ENCODE data around the gene ABLIM2.

The ABLIM2 gene

DNA sequence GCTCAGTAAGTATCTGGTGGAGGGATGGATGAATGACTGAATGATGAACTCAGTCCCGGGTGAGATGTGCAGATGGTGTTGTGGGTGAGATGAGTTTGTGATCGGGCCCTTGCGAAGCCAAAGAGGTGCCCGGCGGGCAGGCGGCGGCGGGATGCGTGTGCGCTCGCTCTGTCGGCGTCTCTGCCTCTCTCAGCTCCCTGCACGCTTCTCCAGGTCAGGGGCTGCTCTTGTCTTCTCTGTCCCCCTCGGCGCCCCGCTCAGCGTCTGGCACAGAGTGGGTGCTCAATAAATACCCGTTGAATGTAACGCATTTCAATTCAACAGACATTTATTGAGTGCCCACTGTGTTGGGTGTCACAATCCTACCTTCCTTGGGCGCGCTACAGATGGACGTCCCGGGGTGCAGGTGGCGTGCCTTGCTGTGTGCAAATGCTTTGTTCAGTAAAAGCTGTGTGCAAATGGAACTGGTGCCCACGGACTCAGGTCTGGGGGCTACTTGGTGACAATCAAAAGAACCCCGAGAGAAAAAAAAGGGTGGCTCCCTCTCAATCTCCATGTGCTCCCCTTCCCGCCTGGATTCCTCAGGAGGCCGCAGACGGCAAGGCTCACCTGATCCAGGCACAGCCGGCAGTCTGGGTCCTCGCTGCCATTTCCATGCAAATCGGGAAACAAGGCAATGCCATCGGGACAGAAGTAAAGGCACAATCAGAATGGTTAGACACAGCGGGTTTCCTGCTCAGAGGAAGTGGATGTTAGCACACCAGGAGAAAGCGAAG lies 153.4 kb downstream of the ABLIM2 start:
- DNase-seq (ENCODE audit: low read depth): no peak

- no peak for DNase-seq (ENCODE audit: low read depth)
These were observed 154.5 kb downstream of the ABLIM2 start for GRCh38 chr4:8004066-8004465.

GRCh38 chr4:8002525-8003309 lies 155.9 kb downstream of the ABLIM2 start:
- DNase-seq (ENCODE audit: low read depth): no peak

DNA sequence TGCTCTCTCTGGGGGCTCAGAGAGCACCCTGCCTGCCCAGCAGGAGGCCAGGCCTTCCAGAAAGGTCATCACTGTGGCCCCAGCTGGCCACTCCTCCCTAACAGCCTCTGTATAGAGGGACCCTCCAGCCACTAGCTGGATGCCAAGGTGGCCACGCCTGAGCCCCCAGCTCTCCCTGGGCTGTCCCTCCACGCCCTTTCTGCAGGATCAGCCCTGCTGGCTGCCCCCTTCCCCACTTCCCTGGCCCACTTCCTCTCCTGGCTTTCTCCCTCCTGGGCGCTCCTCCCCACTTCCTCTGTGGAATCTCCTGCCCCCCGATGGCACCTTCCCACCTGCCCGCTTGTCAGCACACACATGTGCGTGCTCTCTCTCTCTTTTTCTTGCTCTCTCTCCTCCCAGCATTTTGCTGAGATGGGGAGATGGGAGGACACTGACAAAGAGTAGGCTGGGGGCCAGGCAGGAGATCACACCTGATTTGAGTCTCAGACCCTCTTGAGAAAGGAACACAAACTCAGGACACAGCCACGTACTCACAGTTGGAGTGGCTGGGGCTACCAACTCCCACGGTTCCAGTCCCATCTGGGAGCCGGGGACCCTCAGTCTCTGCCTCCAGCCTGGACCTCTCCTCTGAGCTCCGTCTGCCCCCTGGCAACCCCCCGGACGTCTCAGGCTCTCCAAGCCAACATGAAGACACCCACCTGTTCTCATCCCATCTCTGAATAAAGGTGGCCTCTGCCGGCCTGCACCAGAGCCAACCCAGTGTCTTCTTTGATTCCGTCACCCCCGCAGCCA lies 156.9 kb downstream of the ABLIM2 start:
- no peak for DNase-seq (ENCODE audit: low read depth)

DNA sequence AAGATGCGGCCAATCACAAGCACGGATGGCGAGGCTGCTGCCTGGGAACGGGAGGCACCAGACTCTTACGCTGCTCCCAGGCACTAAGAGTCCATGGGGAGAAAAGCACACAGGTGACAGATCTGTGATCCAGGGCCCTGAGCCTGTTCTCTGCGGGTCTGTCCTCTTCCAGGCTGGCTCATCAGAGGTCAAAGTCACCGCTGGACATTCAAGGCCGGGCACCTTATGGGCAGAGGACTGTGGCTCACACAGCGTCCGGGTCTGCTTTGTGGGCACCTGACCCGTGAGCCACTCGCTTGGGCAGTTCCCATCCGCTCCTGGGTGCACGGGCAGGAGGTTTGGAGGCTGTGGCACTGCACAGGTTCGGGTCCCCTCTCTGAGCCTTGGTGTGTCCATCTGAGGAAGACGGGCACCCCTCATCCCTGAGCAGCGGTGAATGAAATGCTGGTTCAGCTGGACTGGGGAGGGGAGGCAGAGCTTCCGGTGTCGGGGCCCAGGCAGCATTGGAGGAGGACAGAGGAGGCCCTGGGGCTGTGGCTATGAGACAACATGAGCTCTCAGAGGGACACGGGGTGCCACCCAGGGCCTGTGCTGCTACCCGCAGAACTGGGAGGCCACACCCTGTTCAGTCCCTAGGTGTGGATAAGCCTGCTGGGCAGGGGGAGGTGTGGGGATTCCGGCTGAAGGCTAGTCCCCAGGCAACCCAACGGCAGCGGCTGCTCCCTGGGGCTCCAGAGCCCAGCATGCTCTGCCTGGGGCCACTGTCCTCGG lies 157.7 kb downstream of the ABLIM2 start:
- no peak for DNase-seq (ENCODE audit: low read depth)

GRCh38 chr4:8000247-8000646 lies 158.4 kb downstream of the ABLIM2 start:
- DNase-seq (ENCODE audit: low read depth): no peak

GRCh38 chr4:7999695-8000094 lies 158.9 kb downstream of the ABLIM2 start:
- DNase-seq (ENCODE audit: low read depth): no peak

DNA sequence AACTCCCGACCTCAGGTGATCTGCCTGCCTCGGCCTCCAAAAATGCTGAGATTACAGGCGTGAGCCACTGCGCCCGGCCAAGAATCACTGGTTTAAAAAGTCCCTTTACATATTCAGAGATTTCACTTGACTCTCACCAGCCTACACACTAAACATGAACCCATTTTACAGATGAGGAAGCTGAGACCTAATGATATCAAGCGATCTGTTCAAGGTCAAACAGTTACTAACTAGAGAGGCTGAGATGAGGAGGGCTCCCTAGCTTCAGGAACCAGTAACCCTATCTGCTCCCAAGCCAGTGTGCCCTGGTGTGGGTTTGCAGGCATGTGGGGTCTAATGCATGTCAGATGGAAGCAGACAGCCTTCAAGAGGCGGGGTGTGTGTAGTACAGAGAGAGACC lies 159.3 kb downstream of the ABLIM2 start:
- DNase-seq (ENCODE audit: low read depth): no peak

GRCh38 chr4:7998447-7998846 lies 160.2 kb downstream of the ABLIM2 start:
- DNase-seq (ENCODE audit: low read depth): no peak

GRCh38 chr4:7995866-7996265 lies 162.7 kb downstream of the ABLIM2 start:
- no peak for DNase-seq (ENCODE audit: low read depth)

GRCh38 chr4:7995135-7995534 lies 163.5 kb downstream of the ABLIM2 start:
- no peak for DNase-seq (ENCODE audit: low read depth)

GRCh38 chr4:7993671-7994070 lies 164.9 kb downstream of the ABLIM2 start:
- no peak for DNase-seq (ENCODE audit: low read depth)

GRCh38 chr4:7992846-7993245 lies 165.8 kb downstream of the ABLIM2 start:
- DNase-seq (ENCODE audit: low read depth): no peak

DNA sequence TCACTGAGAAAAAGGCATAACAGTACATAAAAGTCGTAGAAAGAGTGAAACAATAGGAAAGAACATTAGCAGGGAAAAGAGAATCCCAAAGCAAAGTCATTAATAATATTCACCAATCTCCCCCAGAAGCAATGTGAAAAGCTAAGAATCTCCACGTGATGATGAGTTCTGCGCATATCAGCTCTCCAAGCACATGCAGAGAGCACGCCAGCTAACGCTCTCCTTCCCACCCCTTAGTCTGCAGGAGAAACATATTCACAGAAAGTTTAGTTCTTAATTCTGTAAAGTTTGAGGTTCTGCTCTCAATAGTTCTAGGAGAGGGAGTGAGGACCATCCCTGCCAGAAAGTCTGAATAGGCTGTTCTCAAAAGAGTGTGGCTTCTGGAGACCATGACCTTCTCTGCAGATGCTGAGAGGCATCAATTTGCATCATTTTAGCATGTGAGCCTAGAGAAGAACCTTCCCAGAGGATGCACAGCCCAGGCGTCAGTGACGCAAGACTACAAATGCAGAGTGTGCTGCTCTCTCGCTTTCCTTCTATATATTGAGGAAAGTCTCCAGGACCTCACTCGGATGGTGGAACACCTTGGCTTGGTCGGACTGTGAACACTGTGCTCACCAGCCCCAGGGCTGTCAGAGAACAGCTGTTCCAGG lies 167.7 kb downstream of the ABLIM2 start:
- no peak for DNase-seq (ENCODE audit: low read depth)

- no peak for DNase-seq (ENCODE audit: low read depth)
These were observed 169.0 kb downstream of the ABLIM2 start for GRCh38 chr4:7989654-7990053.

DNA sequence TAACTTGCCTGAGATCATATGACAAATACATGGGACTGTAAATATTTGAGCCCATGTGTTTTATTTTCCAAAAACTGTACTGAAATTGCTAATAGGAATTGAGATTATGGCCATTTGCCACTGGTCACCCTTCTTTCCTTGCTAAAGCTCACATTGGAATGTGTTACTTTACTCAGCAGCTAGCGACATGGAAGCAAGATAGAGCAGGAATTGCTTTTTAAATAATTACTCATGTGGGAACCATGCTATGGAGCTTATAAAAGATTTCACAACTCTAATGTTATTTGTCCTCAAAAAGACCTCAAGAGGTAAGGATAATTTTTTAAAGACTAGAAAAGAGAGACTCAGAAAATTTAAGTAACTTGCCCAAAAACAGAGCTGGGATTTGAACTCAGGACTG lies 170.2 kb downstream of the ABLIM2 start:
- DNase-seq (ENCODE audit: low read depth): no peak

DNA sequence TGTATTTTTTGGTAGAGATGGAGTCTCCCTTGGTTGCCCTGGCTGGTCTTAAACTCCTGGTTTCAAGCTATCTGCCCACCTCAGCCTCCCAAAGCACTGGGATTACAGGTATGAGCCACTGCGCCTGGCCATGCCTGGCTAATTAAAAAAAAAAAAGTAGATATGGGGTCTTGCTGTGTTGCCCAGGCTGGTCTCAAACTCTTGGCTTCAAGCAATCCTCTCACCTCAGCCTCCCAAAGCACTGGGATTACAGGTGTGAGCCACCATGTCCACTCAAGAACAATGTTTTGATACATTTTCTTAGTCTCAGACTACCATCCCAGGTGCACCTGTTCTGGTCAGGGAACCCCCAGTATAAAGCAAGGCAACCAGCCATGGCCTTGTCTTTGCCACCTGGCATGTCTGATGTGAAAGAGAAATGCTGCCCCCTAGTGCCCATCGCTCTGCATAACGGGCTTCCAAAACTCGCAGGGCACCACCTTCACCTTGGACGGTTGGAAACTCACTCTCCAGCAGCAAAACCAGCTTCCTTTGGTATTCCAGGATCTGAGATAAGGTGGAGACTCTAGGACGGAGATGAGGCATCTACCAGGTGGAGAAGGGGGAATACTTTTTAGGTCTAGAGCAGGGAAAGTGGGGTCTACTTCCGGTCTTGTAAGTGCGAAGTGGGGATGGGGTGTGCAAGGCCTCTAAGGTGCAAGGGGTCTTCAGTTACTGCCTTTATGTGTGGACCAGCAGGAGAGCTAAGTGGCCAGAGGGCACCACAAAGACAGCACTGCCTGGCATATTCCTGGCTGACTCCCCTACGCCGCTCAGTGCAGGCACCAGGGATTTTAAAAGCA lies 171.2 kb downstream of the ABLIM2 start:
- DNase-seq (ENCODE audit: low read depth): no peak

DNA sequence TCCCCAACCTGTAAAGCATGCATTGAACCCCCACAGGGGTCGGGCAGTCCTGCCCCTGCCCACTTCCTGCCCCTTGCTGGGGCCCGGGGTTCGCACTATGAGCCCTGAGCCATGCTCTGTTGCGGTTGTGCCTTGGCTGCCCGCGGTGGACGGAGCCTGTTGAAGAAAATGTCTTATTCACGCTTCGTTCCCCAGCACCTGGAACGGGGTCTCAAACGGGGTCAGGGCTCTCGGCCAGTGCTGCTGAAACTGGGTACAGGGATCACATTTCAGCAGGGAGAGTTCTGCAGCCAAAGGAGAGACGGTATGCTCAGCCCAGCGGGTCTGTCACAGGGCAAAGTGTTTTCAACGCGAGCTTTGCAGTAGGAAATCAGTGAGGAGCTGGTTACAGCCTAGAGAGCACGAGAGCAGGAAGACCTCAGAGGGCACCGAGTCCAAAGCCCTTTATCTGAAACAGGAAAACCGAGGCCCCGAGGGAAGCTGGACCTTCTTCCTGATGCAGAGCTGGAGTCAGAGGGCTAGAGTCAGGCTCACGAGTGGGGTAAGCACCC lies 172.6 kb downstream of the ABLIM2 start:
- DNase-seq (ENCODE audit: low read depth): no peak

- no peak for DNase-seq (ENCODE audit: low read depth)
These were observed 173.5 kb downstream of the ABLIM2 start for GRCh38 chr4:7985072-7985471.

GRCh38 chr4:7984286-7984925 lies 174.2 kb downstream of the ABLIM2 start:
- no peak for DNase-seq (ENCODE audit: low read depth)

Data from stimulated activated CD8-positive, alpha-beta memory T cell treated with anti-CD3 and anti-CD28 coated beads, Interleukin-12 subunit alpha, Interleukin-12 subunit beta, amount 100 ng/mL, for 4 hours (primary cell).